GM04503 (cell line): ENCODE measurements around the gene GOLGA8F.
"Not testable (repeated sequence)": the region's sequence is repeated elsewhere in the genome, so short reads cannot be mapped to it uniquely, and the experiment has no call there.

Experiments
- DNase-seq: peaks from one replicate; pipeline ENCODE4 v3.0.0-alpha.2; 2012; ENCODE audit warnings: low read depth

Gene GOLGA8F

GRCh38 chr15:28378364-28378763, at the start of gene GOLGA8F:
GOLGA8F (plus strand) TSS chr15:28378664; CDS start chr15:28378762, 98 bp downstream.
- DNase-seq = not testable (repeated sequence)

GRCh38 chr15:28357984-28358383, 20.5 kb upstream of the GOLGA8F start, which contains the start of gene GOLGA6L24:
GOLGA6L24 (minus strand) TSS chr15:28358084; CDS start chr15:28358023, 61 bp downstream.
- DNase-seq = not testable (repeated sequence)

DNA sequence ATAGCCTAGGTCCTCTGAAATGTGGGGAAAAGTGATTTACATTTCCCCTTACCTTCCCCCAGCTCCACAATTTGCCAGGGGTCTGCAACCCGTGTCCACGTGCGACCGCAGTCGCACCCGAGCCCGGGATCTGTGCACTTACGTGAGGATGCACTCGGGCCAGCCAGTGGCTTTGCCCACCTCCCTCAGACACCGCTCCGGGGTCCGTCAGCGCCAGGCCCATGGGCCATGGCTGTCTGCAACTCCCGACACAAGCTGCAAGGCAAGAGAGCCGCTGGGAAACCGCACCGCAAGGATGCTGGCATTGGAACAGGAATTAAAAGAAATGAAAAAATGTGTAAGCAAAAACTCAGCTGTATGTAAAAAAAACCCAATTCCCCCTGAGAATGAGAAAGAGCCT, 13.0 kb upstream of the GOLGA8F start:
- not testable (repeated sequence) for DNase-seq

DNA sequence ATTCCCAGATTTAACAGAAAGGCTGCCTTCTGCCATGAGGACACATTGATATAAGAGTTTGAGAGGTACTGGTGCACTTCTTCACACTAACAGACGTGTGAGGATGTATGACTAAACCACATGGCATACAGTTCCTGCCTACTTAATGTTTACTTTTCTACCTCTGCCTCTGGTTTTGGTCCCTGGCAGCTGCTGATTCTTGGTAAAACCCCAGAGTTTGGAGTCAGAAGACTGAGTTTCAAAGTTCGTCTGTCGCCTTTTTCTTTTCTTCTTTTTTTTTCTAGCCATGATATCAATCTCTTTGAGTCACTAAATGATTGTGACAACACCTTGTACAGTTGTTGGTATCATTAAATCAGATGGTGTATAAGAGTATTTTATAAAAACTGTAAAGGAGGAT, 1.6 kb downstream of the GOLGA8F start:
- DNase-seq = not testable (repeated sequence)

- DNase-seq = not testable (repeated sequence)
Measured at GRCh38 chr15:28396022-28396421, 17.6 kb downstream of the GOLGA8F start.

- not testable (repeated sequence) for DNase-seq
Measured at GRCh38 chr15:28402774-28403435, 24.4 kb downstream of the GOLGA8F start.

DNA sequence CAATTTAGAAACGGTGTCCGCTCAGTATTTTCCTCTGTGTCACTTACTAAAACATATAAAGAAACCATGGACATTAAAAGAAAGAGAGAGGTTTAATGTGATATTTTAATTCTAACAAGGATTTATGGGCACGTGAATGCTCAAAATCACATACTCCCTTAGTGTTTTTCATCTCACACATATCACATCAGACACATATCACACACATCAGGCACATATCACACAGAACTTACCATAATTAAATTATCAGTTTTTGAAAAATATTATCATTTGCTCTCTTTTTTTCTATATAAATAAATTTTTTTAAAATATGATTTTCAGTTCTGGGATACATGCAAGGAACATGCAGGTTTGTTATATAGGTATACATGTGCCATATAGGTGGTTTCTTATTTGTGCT, 42.0 kb downstream of the GOLGA8F start:
- DNase-seq = not testable (repeated sequence)

GRCh38 chr15:28435594-28435993, 57.1 kb downstream of the GOLGA8F start:
- DNase-seq = not testable (repeated sequence)
